Measurements from ENCODE around the gene CXCL14. TPM values are rescaled to one million over a fixed set of nuclear protein-coding genes. Genes with fewer than 3 reads are reported as not detected.

Gene CXCL14
- total and polyA plus RNA-seq, 2 experiments from 2014 or later: 1.7 TPM; not detected in 1

DNA sequence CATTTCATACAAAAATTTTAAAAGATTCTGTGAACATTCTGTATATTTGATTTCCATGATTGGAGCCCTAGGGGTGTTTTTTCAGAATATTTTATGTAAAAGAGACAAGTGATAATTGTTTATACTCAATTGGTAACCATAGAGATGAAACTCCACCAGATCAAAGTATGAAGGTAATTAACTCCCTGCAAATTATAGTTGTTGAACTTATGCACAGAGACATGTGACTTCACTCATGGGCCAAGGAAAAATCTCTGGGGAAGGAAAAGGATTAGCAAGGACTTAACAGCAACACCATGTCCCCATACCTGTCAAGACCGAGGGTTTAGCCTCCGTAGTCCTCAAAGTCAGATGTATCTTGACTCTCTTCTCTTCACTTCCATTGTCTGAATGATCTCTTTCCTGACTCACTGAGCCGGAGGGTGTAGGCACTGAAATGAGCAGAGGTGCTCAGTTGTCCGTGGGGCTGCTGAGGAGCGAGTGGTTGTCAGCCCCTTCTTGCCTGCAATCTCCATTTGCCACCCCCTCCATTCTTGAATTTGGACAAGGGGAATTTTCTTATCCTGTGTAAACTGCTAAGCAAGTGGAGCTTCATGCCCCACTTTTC, 17.5 kb upstream of the CXCL14 start:
- no peak overlapping the region for H3K4me3 Mint-ChIP-seq
- H3K9me3 Mint-ChIP-seq: no peaks in the 10 kb centered on the region; the same call in 2 of the 3 replicates
- H3K36me3 Mint-ChIP-seq (ENCODE audit: low read depth): no peaks in the 10 kb centered on the region
- DNase-seq (ENCODE audit: low spot score) (no peak), ATAC-seq (no peak)
- Histone ChIP-seq H3K27me3 (ENCODE audit: insufficient read depth) (no peaks in the 10 kb centered on the region), H3K36me3 (ENCODE audit: insufficient read depth) (no peaks in the 10 kb centered on the region), H3K4me1 (ENCODE audit: insufficient read depth) (no peaks in the 10 kb centered on the region), H4K20me1 (replicated peaks; ENCODE audit: insufficient read depth) (no peaks in the 10 kb centered on the region), H3F3A (replicated peaks; ENCODE audit: low read depth) (no peaks in the 10 kb centered on the region), H3K9me2 (ENCODE audit: insufficient read depth) (no peaks in the 10 kb centered on the region), H2AFZ (no peak overlapping the region), H3K27ac (ENCODE audit: low read depth) (no peak overlapping the region), H3K4me2 (no peak overlapping the region), H3K79me2 (replicated peaks; ENCODE audit: insufficient read depth) (no peaks in the 10 kb centered on the region), H3K4me3 (no peak overlapping the region)
- TF ChIP-seq, protein P1, sequence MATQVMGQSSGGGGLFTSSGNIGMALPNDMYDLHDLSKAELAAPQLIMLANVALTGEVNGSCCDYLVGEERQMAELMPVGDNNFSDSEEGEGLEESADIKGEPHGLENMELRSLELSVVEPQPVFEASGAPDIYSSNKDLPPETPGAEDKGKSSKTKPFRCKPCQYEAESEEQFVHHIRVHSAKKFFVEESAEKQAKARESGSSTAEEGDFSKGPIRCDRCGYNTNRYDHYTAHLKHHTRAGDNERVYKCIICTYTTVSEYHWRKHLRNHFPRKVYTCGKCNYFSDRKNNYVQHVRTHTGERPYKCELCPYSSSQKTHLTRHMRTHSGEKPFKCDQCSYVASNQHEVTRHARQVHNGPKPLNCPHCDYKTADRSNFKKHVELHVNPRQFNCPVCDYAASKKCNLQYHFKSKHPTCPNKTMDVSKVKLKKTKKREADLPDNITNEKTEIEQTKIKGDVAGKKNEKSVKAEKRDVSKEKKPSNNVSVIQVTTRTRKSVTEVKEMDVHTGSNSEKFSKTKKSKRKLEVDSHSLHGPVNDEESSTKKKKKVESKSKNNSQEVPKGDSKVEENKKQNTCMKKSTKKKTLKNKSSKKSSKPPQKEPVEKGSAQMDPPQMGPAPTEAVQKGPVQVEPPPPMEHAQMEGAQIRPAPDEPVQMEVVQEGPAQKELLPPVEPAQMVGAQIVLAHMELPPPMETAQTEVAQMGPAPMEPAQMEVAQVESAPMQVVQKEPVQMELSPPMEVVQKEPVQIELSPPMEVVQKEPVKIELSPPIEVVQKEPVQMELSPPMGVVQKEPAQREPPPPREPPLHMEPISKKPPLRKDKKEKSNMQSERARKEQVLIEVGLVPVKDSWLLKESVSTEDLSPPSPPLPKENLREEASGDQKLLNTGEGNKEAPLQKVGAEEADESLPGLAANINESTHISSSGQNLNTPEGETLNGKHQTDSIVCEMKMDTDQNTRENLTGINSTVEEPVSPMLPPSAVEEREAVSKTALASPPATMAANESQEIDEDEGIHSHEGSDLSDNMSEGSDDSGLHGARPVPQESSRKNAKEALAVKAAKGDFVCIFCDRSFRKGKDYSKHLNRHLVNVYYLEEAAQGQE (IDR thresholded peaks at IDR 0.05; ENCODE audit: unreplicated experiment): no peak
- no peak for TF ChIP-seq POLR2AphosphoS5 (IDR thresholded peaks at IDR 0.05; ENCODE audit: low read depth)
- TF ChIP-seq CREB1 (CRISPR knock-in tag; IDR thresholded peaks at IDR 0.05; ENCODE audit: low read depth): no peak
- TF ChIP-seq, protein P2, sequence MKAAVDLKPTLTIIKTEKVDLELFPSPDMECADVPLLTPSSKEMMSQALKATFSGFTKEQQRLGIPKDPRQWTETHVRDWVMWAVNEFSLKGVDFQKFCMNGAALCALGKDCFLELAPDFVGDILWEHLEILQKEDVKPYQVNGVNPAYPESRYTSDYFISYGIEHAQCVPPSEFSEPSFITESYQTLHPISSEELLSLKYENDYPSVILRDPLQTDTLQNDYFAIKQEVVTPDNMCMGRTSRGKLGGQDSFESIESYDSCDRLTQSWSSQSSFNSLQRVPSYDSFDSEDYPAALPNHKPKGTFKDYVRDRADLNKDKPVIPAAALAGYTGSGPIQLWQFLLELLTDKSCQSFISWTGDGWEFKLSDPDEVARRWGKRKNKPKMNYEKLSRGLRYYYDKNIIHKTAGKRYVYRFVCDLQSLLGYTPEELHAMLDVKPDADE (IDR thresholded peaks at IDR 0.05): no peak
- TF ChIP-seq ZNF114 (CRISPR knock-in tag; IDR thresholded peaks at IDR 0.05): no peak
- TF ChIP-seq, protein P3, sequence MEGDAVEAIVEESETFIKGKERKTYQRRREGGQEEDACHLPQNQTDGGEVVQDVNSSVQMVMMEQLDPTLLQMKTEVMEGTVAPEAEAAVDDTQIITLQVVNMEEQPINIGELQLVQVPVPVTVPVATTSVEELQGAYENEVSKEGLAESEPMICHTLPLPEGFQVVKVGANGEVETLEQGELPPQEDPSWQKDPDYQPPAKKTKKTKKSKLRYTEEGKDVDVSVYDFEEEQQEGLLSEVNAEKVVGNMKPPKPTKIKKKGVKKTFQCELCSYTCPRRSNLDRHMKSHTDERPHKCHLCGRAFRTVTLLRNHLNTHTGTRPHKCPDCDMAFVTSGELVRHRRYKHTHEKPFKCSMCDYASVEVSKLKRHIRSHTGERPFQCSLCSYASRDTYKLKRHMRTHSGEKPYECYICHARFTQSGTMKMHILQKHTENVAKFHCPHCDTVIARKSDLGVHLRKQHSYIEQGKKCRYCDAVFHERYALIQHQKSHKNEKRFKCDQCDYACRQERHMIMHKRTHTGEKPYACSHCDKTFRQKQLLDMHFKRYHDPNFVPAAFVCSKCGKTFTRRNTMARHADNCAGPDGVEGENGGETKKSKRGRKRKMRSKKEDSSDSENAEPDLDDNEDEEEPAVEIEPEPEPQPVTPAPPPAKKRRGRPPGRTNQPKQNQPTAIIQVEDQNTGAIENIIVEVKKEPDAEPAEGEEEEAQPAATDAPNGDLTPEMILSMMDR (conservative IDR thresholded peaks at IDR 0.05; ENCODE audit: low read depth in 2 of 2): no peak
- TF ChIP-seq EZH2 (IDR thresholded peaks at IDR 0.05; ENCODE audit: low read depth, unreplicated experiment): no peak
- TF ChIP-seq, protein P4, sequence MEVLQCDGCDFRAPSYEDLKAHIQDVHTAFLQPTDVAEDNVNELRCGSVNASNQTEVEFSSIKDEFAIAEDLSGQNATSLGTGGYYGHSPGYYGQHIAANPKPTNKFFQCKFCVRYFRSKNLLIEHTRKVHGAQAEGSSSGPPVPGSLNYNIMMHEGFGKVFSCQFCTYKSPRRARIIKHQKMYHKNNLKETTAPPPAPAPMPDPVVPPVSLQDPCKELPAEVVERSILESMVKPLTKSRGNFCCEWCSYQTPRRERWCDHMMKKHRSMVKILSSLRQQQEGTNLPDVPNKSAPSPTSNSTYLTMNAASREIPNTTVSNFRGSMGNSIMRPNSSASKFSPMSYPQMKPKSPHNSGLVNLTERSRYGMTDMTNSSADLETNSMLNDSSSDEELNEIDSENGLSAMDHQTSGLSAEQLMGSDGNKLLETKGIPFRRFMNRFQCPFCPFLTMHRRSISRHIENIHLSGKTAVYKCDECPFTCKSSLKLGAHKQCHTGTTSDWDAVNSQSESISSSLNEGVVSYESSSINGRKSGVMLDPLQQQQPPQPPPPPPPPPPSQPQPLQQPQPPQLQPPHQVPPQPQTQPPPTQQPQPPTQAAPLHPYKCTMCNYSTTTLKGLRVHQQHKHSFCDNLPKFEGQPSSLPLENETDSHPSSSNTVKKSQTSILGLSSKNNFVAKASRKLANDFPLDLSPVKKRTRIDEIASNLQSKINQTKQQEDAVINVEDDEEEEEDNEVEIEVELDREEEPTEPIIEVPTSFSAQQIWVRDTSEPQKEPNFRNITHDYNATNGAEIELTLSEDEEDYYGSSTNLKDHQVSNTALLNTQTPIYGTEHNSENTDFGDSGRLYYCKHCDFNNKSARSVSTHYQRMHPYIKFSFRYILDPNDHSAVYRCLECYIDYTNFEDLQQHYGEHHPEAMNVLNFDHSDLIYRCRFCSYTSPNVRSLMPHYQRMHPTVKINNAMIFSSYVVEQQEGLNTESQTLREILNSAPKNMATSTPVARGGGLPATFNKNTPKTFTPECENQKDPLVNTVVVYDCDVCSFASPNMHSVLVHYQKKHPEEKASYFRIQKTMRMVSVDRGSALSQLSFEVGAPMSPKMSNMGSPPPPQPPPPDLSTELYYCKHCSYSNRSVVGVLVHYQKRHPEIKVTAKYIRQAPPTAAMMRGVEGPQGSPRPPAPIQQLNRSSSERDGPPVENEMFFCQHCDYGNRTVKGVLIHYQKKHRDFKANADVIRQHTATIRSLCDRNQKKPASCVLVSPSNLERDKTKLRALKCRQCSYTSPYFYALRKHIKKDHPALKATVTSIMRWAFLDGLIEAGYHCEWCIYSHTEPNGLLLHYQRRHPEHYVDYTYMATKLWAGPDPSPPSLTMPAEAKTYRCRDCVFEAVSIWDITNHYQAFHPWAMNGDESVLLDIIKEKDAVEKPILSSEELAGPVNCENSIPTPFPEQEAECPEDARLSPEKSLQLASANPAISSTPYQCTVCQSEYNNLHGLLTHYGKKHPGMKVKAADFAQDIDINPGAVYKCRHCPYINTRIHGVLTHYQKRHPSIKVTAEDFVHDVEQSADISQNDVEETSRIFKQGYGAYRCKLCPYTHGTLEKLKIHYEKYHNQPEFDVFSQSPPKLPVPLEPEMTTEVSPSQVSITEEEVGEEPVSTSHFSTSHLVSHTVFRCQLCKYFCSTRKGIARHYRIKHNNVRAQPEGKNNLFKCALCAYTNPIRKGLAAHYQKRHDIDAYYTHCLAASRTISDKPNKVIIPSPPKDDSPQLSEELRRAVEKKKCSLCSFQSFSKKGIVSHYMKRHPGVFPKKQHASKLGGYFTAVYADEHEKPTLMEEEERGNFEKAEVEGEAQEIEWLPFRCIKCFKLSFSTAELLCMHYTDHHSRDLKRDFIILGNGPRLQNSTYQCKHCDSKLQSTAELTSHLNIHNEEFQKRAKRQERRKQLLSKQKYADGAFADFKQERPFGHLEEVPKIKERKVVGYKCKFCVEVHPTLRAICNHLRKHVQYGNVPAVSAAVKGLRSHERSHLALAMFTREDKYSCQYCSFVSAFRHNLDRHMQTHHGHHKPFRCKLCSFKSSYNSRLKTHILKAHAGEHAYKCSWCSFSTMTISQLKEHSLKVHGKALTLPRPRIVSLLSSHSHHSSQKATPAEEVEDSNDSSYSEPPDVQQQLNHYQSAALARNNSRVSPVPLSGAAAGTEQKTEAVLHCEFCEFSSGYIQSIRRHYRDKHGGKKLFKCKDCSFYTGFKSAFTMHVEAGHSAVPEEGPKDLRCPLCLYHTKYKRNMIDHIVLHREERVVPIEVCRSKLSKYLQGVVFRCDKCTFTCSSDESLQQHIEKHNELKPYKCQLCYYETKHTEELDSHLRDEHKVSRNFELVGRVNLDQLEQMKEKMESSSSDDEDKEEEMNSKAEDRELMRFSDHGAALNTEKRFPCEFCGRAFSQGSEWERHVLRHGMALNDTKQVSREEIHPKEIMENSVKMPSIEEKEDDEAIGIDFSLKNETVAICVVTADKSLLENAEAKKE (CRISPR knock-in tag; IDR thresholded peaks at IDR 0.05): no peak
- no peak for TF ChIP-seq JUNB (IDR thresholded peaks at IDR 0.05; ENCODE audit: unreplicated experiment)
- no peak for TF ChIP-seq NANOG (IDR thresholded peaks at IDR 0.05; ENCODE audit: borderline replicate concordance)
- TF ChIP-seq ZNF331 (CRISPR knock-in tag; IDR thresholded peaks at IDR 0.05; ENCODE audit: low read depth): no peak
- no peak for TF ChIP-seq STAT1 (IDR thresholded peaks at IDR 0.05; ENCODE audit: unreplicated experiment)
- no peak for TF ChIP-seq EZH2phosphoT487 (IDR thresholded peaks at IDR 0.05; ENCODE audit: unreplicated experiment)
- H3K27ac Mint-ChIP-seq: no peak overlapping the region
- H3K27me3 Mint-ChIP-seq (ENCODE audit: insufficient read depth, low read depth, poor library complexity): peaks cover 10% of the 10 kb centered on the region
- peaks cover 2% of the 10 kb centered on the region; the same call in 2 of the 3 replicates for H3K4me1 Mint-ChIP-seq
